Peyer's patch (tissue), 4 donors: ENCODE results near the gene RRAD. TPM values are rescaled to one million over a fixed set of nuclear protein-coding genes. Genes with fewer than 3 reads are reported as not detected.

ENCODE experiments used
- DNase-seq, 3 donors: peaks; one replicate each; pipeline ENCODE4 v3.0.0-alpha.2; 2017 to 2019
- H3K27ac ChIP-seq, 4 donors: fragments of 200-600 bp; sonication (generic); one replicate each; pipeline ENCODE4 v1.5.1; 2016 to 2019
- H3K27me3 ChIP-seq, 2 donors: fragments of 200-600 bp; sonication (generic); one replicate each; pipeline ENCODE4 v1.5.1; 2019
- H3K36me3 ChIP-seq, 3 donors: fragments of 200-600 bp; sonication (generic); one replicate each; pipeline ENCODE4 v1.5.1; 2016 to 2019
- H3K4me1 ChIP-seq, 4 donors: fragments of 200-600 bp; sonication (generic); one replicate each; pipeline ENCODE4 v1.5.1; 2016 to 2019
- H3K4me3 ChIP-seq, 4 donors: fragments of 200-600 bp; sonication (generic); 1 replicate in 3 of 4; 2 replicates in 1 of 4; pipeline ENCODE4 v1.5.1; 2016 to 2019; ENCODE audit warnings: mild to moderate bottlenecking in 1 of 4
- H3K9me3 ChIP-seq, 4 donors: fragments of 200-600 bp; sonication (generic); one replicate each; pipeline ENCODE4 v1.5.1; 2016 to 2019; ENCODE audit warnings: mild to moderate bottlenecking in 1 of 4
- POLR2A ChIP-seq, 2 donors: fragments of 450-650 bp; IDR thresholded peaks; one replicate each; pipeline ENCODE4 v1.5.1; 2017; ENCODE audit warnings: antibody characterized with exemption in 2 of 2, mild to moderate bottlenecking in 2 of 2, moderate library complexity in 2 of 2
- total RNA-seq, 4 donors: library from RNA; depleted of rRNA; stranded (reverse); fragments of >200 nt; gene quantifications; one replicate each; pipeline ENCODE4 v1.1.0, GENCODE V29; 2016
- TF ChIP-seq, protein P1 (sequence below), 6 experiments: fragments of 450-650 bp in 4 of 6; fragments of 200-600 bp in 2 of 6; sonication (generic) in 1 of 6; IDR thresholded peaks; one replicate each; pipeline ENCODE4 v1.5.1; 2017 to 2019; ENCODE audit warnings: antibody characterized with exemption in 6 of 6, mild to moderate bottlenecking in 3 of 6, moderate library complexity in 1 of 6

The RRAD gene
- total RNA-seq, 4 donors from 2014 or later, result 0.53 to 4.1 (median 2.8) TPM

DNA sequence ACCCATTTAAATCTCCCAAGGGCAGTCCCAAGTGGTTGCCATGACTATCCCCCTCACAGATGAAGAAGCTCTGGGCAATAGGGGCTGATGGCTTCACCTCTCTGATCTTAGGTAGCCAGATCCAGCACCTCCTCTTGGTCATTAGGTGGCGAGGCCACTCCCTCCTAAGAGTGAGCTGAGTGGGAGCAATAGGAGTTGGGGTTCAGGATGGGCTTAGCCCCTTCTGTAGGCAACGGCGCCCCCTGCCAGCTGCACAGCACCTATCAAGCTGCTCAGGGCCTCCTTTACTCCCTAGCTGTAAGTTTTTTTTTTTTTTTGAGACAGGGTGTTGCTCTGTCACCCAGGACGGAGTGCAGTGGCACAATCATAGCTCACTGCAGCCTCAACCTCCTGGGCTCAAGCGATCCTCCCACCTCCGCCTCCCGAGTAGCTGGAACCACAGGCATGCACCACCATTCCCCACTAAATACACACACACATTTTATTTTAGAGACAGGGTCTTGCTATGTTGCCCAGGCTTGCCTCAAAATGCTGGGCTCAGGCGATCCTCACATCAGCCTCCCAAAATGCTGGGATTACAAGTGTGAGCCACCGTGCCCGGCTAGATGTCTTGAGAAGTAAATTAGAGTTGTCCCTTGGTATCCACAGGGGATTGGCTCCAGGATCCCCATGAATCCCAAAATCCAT lies 3.5 kb upstream of the RRAD start:
- no peak overlapping the region for H3K27ac ChIP-seq
- no peak for TF ChIP-seq POLR2A (IDR thresholded peaks at IDR 0.05)
- TF ChIP-seq, protein P1, sequence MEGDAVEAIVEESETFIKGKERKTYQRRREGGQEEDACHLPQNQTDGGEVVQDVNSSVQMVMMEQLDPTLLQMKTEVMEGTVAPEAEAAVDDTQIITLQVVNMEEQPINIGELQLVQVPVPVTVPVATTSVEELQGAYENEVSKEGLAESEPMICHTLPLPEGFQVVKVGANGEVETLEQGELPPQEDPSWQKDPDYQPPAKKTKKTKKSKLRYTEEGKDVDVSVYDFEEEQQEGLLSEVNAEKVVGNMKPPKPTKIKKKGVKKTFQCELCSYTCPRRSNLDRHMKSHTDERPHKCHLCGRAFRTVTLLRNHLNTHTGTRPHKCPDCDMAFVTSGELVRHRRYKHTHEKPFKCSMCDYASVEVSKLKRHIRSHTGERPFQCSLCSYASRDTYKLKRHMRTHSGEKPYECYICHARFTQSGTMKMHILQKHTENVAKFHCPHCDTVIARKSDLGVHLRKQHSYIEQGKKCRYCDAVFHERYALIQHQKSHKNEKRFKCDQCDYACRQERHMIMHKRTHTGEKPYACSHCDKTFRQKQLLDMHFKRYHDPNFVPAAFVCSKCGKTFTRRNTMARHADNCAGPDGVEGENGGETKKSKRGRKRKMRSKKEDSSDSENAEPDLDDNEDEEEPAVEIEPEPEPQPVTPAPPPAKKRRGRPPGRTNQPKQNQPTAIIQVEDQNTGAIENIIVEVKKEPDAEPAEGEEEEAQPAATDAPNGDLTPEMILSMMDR (IDR thresholded peaks at IDR 0.05), result peak in 4 of 6 experiments; percentile 14 to 52 (median 44)
- no peaks in the 10 kb centered on the region for H3K9me3 ChIP-seq
- H3K27me3 ChIP-seq, result no peaks in the 10 kb centered on the region
- DNase-seq, result no peak
- peaks cover 0 to 6% (median 0%) of the 10 kb centered on the region in 3 donors for H3K36me3 ChIP-seq
- no peak overlapping the region for H3K4me3 ChIP-seq
- peaks cover 7 to 44% (median 13%) of the 10 kb centered on the region in 4 donors for H3K4me1 ChIP-seq

DNA sequence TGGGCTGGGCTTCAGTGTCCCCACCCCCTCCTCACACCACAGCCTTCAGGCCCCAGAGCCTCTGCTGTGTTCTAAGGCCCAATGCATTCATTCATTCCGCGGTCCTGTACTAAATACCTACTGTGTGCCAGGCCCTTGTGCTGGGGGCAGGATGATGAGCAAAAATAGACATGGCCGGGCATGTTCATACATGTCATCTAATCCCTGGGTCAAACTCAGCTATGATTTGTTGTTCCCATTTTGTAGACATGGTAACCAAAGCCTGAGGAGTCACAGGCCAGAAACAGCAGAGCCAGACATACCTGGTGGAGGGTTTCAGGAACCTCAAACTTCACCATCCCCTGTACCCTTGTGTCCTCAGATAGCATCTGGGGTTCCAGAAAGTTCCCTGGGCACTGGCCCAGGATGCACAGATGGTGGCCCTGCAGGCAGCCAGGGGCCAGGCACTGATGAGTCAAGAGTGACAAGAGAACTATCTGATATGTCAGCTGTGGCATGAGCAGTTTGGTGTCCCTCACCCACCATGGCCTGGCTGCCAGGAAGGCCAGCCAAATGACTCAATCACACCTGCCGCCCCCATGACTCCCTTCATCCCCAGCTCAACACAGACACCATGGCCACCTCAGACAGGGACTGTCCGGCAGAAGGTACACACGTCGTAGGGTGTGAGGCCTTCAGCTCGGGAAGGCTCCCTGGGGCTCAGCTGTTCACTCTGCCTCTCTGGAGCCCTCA lies 2.7 kb upstream of the RRAD start:
- peaks cover 0 to 6% (median 0%) of the 10 kb centered on the region in 3 donors for H3K36me3 ChIP-seq
- H3K9me3 ChIP-seq, result no peaks in the 10 kb centered on the region
- DNase-seq, result no peak
- H3K4me3 ChIP-seq, result no peak overlapping the region
- no peaks in the 10 kb centered on the region for H3K27me3 ChIP-seq
- peaks cover 2 to 45% (median 9%) of the 10 kb centered on the region in 4 donors for H3K4me1 ChIP-seq
- H3K27ac ChIP-seq, result no peak overlapping the region
- TF ChIP-seq POLR2A (IDR thresholded peaks at IDR 0.05), result no peak
- TF ChIP-seq, protein P1 (IDR thresholded peaks at IDR 0.05), result no peak

DNA sequence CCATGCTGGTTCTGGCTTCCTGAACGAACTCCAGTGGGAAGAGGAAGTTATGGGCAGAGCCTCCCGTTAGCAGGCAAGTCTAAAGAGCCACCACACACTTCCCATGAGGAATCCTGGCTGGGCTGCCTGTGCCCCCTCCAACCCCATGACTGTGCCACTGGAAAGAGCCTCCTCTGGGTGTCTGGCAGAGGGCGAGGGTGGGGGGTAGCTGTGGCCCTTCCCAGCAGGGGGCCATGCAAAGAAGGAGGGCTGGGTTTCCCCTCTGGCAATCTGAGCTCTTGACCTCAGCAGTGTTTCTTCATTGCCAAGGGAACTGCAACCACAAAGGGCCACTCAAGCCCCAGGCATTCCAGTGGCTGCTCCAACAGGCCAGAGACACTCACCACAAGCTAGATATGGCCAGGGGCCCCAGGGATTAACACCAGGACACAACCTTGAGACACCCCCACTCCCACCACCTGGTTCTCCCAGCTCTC lies 1.7 kb upstream of the RRAD start:
- TF ChIP-seq, protein P1 (IDR thresholded peaks at IDR 0.05), result no peak
- TF ChIP-seq POLR2A (IDR thresholded peaks at IDR 0.05), result no peak
- Histone ChIP-seq H3K4me3 (no peak overlapping the region), H3K27ac (peak overlapping the region in 2 of 4 donors; percentile 74 to 81), H3K4me1 (peaks cover 0 to 34% (median 8%) of the 10 kb centered on the region in 4 donors), H3K27me3 (no peaks in the 10 kb centered on the region), H3K36me3 (peaks cover 0 to 6% (median 0%) of the 10 kb centered on the region in 3 donors), H3K9me3 (no peaks in the 10 kb centered on the region)
- DNase-seq, result no peak

DNA sequence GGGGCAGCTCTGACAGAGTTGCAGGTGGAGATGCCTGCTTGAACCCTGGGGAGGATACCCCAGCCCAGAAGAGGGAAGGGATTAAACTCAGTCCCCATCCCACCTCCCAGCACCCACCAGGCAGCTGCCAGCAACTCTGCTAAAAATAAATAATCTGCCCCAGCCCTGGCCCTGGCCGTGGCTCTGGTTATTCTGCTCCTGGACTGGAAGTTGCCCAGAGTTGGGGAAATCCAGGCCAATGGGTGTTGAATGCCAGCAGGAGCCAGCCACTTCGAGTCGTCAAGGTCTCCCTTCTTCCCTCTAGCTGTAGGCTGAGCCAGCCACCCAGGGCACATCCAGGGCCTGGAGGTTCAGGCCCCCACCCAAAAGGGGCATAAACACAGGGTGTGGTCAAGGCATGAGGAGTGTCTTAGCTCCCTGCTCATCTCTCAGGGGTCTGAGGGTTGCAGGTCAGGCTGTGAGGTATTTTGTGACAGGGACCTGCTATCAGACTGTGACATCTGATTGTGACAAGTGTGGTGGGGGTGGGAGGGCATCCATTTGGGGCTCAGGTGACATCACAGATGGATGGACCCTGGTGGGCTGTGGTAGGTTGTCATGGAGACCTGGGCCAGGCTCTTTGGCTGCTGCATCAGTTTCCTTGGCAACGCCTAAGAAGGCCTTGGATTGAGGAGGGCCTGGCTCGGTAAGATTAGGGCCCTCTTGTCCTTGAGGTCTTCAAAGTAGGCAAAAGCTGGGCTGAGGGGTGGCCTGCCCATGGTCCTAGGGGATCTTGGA lies 1.0 kb upstream of the RRAD start:
- H3K4me1 ChIP-seq, result peaks cover 0 to 35% (median 8%) of the 10 kb centered on the region in 4 donors
- DNase-seq, result no peak
- H3K4me3 ChIP-seq, result no peak overlapping the region
- H3K27me3 ChIP-seq, result no peaks in the 10 kb centered on the region
- no peaks in the 10 kb centered on the region for H3K9me3 ChIP-seq
- no peak for TF ChIP-seq POLR2A (IDR thresholded peaks at IDR 0.05)
- TF ChIP-seq, protein P1 (IDR thresholded peaks at IDR 0.05), result no peak
- H3K36me3 ChIP-seq, result peaks cover 0 to 3% (median 0%) of the 10 kb centered on the region in 3 donors
- H3K27ac ChIP-seq, result peak overlapping the region in 3 of 4 donors; percentile 67 to 81 (median 74)
